Left hindlimb (tissue), 1 donor: Measurements from ENCODE around the gene HSDL1.

Source experiments
- DNase-seq: peaks from one replicate; pipeline ENCODE4 v3.0.0-alpha.2; 2018

The HSDL1 gene

DNA sequence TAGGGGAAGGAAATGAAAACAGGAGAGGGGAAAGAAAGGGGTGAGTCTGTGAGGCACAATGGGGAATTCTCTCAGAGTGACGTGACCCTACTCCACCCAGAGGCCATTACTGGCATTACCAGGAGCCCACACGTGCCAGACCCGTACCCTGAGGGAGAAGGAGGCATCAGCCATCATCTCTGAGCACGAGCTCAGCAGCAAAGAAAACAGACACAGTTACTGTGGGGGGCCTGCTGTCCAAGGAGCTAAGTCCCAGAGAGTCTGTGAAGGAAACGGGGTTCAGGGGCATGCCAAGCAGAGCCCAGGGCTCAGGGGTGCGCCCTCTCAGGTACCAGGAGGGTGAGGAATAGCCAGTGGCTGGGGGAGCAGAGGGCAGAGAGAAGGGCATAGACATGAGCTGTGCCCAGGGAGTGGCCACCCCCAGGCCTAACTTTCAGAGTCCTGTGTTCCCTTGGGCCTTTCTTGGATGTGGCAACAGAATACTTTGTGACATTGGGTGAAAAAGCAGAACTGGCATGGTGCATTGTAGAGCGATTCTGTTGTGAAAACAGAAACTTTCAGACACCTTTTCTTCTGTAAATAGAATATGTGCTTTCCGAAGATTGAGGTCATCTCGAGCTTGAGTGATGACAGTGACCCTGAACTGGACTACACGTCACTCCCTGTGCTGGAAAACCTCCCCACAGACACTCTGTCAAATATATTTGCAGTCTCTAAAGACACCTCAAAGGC lies 30.5 kb upstream of the HSDL1 start:
- DNase-seq = no peak

GRCh38 chr16:84174396-84174795 lies 29.4 kb upstream of the HSDL1 start:
- no peak for DNase-seq

GRCh38 chr16:84169765-84170310 lies 24.9 kb upstream of the HSDL1 start:
- no peak for DNase-seq

DNA sequence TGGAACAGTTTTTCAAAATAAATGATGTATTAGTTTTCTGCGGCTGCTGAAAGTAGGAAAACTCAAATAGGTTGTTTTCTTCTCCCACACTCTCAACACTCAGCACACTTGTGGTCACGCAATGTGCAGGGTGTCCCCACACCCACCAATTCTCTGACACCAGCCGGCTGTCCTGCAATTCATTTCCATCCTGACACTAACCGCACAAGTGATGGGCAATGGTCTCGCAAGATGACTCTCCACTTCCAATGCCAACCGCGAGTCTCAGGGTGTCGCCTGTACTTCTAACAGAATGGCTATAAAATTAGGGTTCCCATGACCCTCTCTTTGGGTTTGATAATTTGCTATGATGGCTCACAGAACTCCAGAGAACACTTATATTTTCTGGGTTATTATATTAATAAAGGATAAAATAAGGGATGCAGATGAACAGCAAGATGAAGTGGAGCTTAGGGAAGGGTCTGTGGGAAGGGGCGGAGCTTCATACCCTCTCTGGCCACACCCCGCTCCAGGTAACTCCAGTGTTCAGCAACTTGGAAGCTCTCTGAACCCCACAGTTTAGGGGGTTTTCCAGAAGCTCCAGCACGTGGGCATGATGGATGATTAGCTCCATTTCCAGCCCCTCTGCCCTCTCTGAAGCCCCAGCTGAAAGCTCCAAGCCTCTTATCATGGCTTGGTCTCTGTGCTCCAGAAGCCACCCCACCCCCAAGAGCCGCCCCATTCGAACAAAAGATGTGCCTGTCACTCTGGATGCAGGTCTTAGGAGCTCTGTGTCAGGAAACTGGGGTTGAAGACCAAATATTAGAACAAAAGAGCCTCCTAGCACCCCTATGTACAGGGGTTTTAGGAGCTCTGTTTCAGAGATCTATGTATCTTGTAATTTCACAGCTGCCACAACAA lies 22.1 kb upstream of the HSDL1 start:
- no peak for DNase-seq

DNA sequence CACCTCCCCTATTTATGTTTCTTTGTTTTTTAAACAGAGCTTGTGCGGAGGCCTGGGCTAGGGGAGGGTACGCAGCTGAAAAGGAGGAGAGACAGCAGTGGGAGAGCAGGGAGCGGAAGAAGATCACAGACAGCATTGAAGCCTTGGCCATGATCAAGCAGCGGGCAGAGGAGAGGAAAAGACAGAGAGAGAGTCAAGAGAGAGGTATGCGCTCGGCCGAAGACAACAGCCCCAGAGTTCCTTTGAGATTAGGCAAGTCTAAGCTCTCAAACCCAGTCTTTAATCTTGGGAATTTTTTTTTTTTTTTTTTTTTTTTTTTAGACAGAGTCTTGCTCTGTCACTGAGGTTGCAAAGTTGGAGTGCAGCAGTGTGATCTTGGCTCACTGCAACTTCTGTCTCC lies 20.8 kb upstream of the HSDL1 start:
- no peak for DNase-seq

- DNase-seq = no peak
Observed at GRCh38 chr16:84161801-84162200, 16.8 kb upstream of the HSDL1 start.

- DNase-seq = no peak
Observed at GRCh38 chr16:84161037-84161436, 16.1 kb upstream of the HSDL1 start.

GRCh38 chr16:84159800-84160199 lies 14.8 kb upstream of the HSDL1 start:
- no peak for DNase-seq

GRCh38 chr16:84159007-84159406 lies 14.0 kb upstream of the HSDL1 start:
- no peak for DNase-seq

DNA sequence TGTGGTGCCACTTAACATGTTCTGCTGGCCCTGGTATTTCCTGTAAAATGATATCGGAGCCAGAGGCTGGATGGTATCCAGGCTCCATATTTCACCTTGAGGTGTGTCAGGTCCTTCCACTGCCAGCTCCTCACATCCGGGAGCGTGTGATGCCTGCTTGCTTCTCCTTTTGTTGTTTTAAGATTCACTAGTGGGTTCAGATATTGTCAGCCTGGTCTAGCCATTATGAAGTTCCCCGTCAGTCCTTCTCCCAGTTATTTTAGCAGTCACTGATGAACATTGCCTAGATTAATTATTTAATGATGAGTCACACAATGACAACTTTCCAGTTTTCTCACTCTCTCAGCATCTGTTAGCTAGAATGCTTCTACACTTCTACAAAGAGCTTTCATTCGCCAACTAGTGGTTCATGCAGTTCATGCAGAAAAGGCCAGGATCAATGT lies 11.4 kb upstream of the HSDL1 start:
- DNase-seq = no peak

GRCh38 chr16:84155771-84156170 lies 10.8 kb upstream of the HSDL1 start:
- DNase-seq = no peak

DNA sequence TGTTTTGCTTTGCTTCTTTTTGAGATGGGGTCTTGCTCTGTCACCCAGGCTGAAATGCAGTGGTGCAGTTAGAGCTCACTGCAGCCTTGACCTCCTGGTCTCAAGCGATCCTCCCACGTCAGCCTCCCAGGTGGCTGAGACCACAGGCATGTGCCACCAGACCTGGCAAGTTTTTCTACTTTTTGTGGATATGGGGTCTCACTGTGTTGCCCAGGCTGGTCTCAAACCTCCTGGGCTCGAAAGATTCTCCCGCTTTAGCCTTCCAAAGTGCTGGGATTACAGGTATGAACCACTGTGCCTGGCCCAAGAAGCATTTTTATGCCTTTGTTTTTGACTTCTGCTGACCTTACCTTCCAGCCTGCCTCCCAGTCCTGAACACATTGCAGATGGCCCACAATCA lies 10.2 kb upstream of the HSDL1 start:
- no peak for DNase-seq

- no peak for DNase-seq
Observed at GRCh38 chr16:84153660-84154214, 8.8 kb upstream of the HSDL1 start.

DNA sequence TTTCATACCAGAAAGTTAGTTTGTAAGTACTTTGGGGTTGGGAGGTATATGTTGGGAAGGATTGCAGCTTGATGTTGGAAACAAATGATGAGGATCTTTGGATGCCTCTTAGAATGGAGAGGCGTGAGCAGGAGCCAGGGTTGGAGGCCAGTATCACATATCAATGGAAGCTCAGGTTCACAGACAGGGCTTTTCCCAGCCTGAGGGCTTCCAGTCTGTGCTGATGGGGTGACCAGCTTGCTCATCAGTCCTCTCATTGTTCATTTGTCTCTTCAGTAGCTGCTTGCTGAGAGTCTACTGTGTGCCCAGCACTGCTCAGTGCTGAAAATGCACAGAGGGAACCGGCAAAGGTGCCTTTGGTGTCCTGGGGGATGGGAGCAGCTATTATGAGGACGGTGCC lies 5.9 kb upstream of the HSDL1 start:
- no peak for DNase-seq

- peak; percentile 43 for DNase-seq
Observed at GRCh38 chr16:84144209-84144858, 643 bp downstream of the HSDL1 start.

GRCh38 chr16:84143784-84144199 lies 1.2 kb downstream of the HSDL1 start:
- DNase-seq = no peak

DNA sequence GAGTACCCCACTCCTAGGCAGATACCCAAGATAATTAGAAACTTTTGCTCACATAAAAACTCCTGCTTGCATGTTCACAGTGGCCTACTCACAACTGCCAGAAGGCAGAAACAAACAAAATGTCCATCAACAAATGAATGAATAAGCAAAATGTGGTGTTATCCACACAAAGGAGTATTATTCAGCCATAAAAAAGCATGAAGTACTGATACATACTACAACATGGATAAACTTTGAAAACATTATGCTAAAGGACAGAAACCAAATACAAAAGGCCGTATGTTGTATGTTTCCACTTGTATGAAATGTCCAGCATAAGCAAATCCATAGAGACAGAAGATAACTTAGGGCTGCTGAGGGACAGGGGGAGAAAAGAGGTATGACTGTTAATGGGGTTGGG lies 1.9 kb downstream of the HSDL1 start:
- DNase-seq = no peak

- DNase-seq = no peak
Observed at GRCh38 chr16:84141143-84141670, 3.8 kb downstream of the HSDL1 start.

DNA sequence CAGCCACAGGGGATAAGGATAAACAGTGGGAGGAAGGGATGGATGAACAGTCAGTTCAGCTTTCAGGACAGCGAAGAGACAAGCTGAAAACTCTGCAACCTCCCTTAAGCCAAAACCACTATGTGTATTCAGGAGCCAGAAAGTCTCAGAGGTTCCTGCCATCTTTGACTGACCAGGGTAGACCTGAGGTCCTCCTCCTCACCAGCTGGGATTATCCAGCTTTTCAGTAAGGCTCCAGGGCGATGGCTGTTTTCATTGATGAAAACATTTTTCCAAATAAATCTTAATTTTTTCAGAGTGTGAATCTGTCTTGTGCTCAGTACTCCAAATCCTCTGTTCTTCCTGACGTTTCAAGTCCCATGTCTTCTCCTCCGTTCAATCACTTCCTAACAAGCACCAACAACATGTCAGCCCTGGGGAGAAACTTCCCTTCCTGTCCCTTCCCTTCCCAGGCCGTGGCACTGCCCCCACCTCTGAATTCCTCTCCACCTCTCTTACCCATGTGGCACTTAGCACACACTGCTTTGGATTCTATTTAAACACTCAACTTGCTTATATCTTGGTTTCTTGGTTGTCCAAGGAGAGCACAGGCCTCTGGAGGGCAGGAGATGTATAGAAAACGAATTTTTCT lies 5.2 kb downstream of the HSDL1 start:
- DNase-seq = no peak

DNA sequence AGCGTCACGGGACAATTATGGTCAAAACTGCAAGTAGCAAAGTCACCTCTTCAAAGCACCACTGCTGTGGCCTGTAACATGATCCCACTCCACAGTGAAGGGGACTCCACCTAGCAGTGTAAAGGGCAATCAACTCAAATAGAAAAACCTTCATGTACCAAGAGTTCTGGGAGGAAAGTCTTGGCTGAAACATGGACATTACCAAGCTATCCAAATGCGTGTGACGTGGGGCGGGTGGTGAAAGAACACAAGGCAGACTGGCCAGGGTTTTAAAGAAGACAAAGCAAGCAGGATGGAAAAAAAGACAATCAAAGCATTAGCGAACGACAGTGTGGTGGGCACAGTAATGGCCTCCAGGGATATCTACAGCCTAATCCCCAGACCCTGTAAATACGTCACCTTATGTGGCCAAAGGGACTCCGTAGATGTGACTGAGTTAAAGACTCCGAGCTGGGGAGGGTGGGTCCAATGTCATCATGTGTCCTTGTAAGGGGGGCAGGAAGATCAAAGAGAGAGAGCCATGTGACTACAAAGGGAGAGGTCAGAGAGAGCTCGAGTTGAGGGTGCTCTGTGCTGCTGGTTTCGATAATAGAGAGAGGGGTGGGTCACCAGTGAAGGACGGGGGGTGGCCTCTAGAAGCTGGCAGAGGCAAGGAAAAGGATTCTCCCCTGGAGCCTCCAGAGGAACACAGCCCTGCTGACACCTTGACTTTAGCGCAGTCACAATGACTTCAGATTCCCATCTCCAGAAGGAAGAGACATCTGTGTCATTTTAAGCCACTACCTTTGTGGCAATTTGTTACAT lies 6.0 kb downstream of the HSDL1 start:
- no peak for DNase-seq

DNA sequence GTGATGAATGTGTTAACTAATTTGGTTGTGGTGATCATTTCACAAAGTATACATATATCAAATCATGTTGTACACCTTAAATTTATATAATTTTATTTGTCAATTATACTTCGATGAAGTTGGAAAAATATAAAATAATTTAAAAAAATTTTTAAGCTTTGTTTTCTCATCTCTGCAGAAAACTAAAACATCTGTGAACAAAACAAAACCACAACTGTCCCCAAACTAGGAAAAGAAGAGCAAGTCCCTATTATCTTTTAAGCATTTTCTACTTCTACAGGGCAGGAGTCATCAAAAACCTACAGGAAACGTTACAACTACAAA lies 6.5 kb downstream of the HSDL1 start:
- no peak for DNase-seq
